HepG2 (cell line): ENCODE results near the gene UBE3A. TPM values are rescaled to one million over a fixed set of nuclear protein-coding genes. Genes with fewer than 3 reads are reported as not detected.

ENCODE experiments used
- BORCS8-MEF2B ChIP-seq: sonication (generic); formaldehyde crosslinking; IDR thresholded peaks from 2 replicates; pipeline ENCODE4 v1.8.0; 2022; ENCODE audit warnings: mild to moderate bottlenecking, missing genetic modification reagents
- ETV6 ChIP-seq: sonication (generic); formaldehyde crosslinking; conservative IDR thresholded peaks from 2 replicates; pipeline ENCODE4 v1.4.0; 2020; ENCODE audit warnings: missing genetic modification reagents
- JUN ChIP-seq: sonication (generic); formaldehyde crosslinking; IDR thresholded peaks from 2 replicates; pipeline ENCODE4 v1.4.0; 2020; ENCODE audit warnings: mild to moderate bottlenecking, missing genetic modification reagents
- KLF6 ChIP-seq: IDR thresholded peaks from 2 replicates; pipeline ENCODE4 v1.8.0; 2016; ENCODE audit warnings: missing biosample characterization, missing genetic modification reagents
- NFE2 ChIP-seq: sonication (generic); formaldehyde crosslinking; IDR thresholded peaks from 2 replicates; pipeline ENCODE4 v1.4.0; 2020; ENCODE audit warnings: missing genetic modification reagents
- NFIC ChIP-seq: IDR thresholded peaks from 2 replicates; pipeline ENCODE4 v1.6.1; 2012; ENCODE audit warnings: mild to moderate bottlenecking, low read length, inconsistent platforms
- SIX4 ChIP-seq: sonication (generic); formaldehyde crosslinking; IDR thresholded peaks from 2 replicates; pipeline ENCODE4 v1.4.0; 2020; ENCODE audit warnings: missing genetic modification reagents
- THYN1 ChIP-seq: sonication (generic); formaldehyde crosslinking; IDR thresholded peaks from 2 replicates; pipeline ENCODE4 v1.8.1; 2023; ENCODE audit warnings: low read depth, mild to moderate bottlenecking, moderate library complexity, missing genetic modification reagents, borderline replicate concordance
- ZNF766 ChIP-seq: sonication (generic); formaldehyde crosslinking; IDR thresholded peaks from 2 replicates; pipeline ENCODE4 v1.5.0; 2020; ENCODE audit warnings: missing genetic modification reagents, borderline replicate concordance
- ZNF775 ChIP-seq: sonication (generic); formaldehyde crosslinking; IDR thresholded peaks from 2 replicates; pipeline ENCODE4 v1.4.0; 2020; ENCODE audit warnings: missing genetic modification reagents, mild to moderate bottlenecking, moderate library complexity, borderline replicate concordance
- polyA plus RNA-seq, 8 experiments: library from polyadenylated mRNA; depleted of rRNA in 3 of 8; stranded (reverse) in 7 of 8; unstranded in 1 of 8; fragments of >200 nt; fragmentation: Illumina TruSeq in 4 of 8; extraction: Trizol in 4 of 8; gene quantifications; 2 replicates each; pipeline versions ENCODE4 v1.2.1 to v1.2.3, GENCODE V29; 2011 to 2016; ENCODE audit warnings: low read depth in 4 of 8, missing spikeins in 1 of 8, mixed read lengths in 1 of 8; ENCODE audit not compliant: insufficient read depth in 1 of 8
- total RNA-seq, 5 experiments: library from RNA; depleted of rRNA; stranded (reverse); fragments of >200 nt; fragmentation: Illumina TruSeq; extraction: Trizol; gene quantifications; 2 replicates each; pipeline ENCODE4 v1.2.3, GENCODE V29; 2016; ENCODE audit warnings: low read depth in 1 of 5
- TF ChIP-seq, protein P1 (sequence below): sonication (generic); formaldehyde crosslinking; IDR thresholded peaks from 2 replicates; pipeline ENCODE4; 2020; ENCODE audit warnings: missing genetic modification reagents, mild to moderate bottlenecking, borderline replicate concordance
- TF ChIP-seq, protein P2 (sequence below): sonication (generic); formaldehyde crosslinking; IDR thresholded peaks from 2 replicates; pipeline ENCODE4 v1.4.0; 2020; ENCODE audit warnings: mild to moderate bottlenecking, missing genetic modification reagents, borderline replicate concordance
- TF ChIP-seq, protein P3 (sequence below): sonication (generic); formaldehyde crosslinking; IDR thresholded peaks from 2 replicates; pipeline ENCODE4 v1.4.0; 2020; ENCODE audit warnings: mild to moderate bottlenecking, missing genetic modification reagents
- TF ChIP-seq, protein P4 (sequence below): sonication (generic); formaldehyde crosslinking; IDR thresholded peaks from 2 replicates; pipeline ENCODE4 v1.5.0; 2020; ENCODE audit warnings: mild to moderate bottlenecking, missing genetic modification reagents
- TF ChIP-seq, protein P5 (sequence below): sonication (generic); formaldehyde crosslinking; IDR thresholded peaks from 2 replicates; pipeline ENCODE4 v1.4.0; 2020; ENCODE audit warnings: mild to moderate bottlenecking, missing genetic modification reagents
- TF ChIP-seq, protein P6 (sequence below): sonication (generic); formaldehyde crosslinking; IDR thresholded peaks from 2 replicates; pipeline ENCODE4 v1.8.1; 2023; ENCODE audit warnings: missing genetic modification reagents, inconsistent platforms, borderline replicate concordance

UBE3A gene
- total and polyA plus RNA-seq, 2 of the 13 experiments (the other 11 are each of a cell fraction or from before 2014, with no cell fraction given) = 17.3 to 80.5 TPM

DNA sequence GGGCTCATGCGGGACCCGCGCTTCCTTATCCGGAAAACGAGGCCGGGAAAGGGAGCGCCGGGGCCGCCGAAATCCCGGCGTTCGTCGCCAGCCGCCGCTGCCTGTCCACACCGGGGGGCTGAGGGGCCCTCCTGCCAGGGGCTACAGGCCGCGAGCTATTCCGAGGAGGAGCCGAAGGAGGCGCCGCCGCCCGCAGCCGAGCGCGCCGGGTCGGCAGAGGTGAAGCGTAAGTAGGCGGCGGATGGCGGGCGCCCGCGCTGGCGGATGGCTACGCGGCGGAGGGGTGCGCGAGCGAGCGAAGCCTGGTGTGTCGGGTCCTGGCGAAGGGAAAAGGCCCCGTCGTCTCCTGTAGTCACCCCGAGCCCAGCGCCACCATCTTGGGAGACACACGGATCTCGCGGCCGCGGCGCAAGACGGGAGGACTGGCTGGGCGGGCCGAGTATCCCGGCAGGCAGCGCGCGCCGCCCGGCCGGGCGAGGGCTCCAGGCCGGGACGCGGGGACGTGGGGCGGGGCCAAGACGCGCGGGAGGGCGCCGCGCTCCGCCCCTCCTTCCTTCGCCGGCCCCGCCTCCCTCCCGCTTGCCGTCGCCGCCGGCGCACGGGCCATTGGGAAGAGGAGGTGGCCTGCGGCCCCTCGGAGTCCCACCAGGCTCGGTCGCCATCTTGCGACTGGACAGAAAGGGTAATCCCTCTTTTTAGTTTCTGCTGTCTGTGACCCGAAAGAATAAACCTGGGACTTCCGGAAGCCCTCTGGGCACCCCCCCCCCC, at the start of gene UBE3A (continued):
- TF ChIP-seq, protein P1, sequence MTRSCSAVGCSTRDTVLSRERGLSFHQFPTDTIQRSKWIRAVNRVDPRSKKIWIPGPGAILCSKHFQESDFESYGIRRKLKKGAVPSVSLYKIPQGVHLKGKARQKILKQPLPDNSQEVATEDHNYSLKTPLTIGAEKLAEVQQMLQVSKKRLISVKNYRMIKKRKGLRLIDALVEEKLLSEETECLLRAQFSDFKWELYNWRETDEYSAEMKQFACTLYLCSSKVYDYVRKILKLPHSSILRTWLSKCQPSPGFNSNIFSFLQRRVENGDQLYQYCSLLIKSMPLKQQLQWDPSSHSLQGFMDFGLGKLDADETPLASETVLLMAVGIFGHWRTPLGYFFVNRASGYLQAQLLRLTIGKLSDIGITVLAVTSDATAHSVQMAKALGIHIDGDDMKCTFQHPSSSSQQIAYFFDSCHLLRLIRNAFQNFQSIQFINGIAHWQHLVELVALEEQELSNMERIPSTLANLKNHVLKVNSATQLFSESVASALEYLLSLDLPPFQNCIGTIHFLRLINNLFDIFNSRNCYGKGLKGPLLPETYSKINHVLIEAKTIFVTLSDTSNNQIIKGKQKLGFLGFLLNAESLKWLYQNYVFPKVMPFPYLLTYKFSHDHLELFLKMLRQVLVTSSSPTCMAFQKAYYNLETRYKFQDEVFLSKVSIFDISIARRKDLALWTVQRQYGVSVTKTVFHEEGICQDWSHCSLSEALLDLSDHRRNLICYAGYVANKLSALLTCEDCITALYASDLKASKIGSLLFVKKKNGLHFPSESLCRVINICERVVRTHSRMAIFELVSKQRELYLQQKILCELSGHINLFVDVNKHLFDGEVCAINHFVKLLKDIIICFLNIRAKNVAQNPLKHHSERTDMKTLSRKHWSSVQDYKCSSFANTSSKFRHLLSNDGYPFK (CRISPR knock-in tag) = peak; percentile 53; the same call in 1 of the 2 replicates
- no peak for TF ChIP-seq KLF6
- no peak for TF ChIP-seq JUN (CRISPR knock-in tag)
- TF ChIP-seq ZNF775 = no peak
- TF ChIP-seq NFE2 (CRISPR knock-in tag) = no peak
- no peak for TF ChIP-seq BORCS8-MEF2B
- 0 out of 2 replicates have a peak, but pooled peaks have one; percentile 27 for TF ChIP-seq ETV6 (CRISPR knock-in tag)
- TF ChIP-seq ZNF766 (CRISPR knock-in tag) = no peak
- TF ChIP-seq, protein P2, sequence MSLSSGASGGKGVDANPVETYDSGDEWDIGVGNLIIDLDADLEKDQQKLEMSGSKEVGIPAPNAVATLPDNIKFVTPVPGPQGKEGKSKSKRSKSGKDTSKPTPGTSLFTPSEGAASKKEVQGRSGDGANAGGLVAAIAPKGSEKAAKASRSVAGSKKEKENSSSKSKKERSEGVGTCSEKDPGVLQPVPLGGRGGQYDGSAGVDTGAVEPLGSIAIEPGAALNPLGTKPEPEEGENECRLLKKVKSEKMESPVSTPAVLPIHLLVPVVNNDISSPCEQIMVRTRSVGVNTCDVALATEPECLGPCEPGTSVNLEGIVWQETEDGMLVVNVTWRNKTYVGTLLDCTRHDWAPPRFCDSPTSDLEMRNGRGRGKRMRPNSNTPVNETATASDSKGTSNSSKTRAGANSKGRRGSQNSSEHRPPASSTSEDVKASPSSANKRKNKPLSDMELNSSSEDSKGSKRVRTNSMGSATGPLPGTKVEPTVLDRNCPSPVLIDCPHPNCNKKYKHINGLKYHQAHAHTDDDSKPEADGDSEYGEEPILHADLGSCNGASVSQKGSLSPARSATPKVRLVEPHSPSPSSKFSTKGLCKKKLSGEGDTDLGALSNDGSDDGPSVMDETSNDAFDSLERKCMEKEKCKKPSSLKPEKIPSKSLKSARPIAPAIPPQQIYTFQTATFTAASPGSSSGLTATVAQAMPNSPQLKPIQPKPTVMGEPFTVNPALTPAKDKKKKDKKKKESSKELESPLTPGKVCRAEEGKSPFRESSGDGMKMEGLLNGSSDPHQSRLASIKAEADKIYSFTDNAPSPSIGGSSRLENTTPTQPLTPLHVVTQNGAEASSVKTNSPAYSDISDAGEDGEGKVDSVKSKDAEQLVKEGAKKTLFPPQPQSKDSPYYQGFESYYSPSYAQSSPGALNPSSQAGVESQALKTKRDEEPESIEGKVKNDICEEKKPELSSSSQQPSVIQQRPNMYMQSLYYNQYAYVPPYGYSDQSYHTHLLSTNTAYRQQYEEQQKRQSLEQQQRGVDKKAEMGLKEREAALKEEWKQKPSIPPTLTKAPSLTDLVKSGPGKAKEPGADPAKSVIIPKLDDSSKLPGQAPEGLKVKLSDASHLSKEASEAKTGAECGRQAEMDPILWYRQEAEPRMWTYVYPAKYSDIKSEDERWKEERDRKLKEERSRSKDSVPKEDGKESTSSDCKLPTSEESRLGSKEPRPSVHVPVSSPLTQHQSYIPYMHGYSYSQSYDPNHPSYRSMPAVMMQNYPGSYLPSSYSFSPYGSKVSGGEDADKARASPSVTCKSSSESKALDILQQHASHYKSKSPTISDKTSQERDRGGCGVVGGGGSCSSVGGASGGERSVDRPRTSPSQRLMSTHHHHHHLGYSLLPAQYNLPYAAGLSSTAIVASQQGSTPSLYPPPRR (CRISPR knock-in tag) = no peak
- TF ChIP-seq NFIC = no peak
- TF ChIP-seq, protein P3, sequence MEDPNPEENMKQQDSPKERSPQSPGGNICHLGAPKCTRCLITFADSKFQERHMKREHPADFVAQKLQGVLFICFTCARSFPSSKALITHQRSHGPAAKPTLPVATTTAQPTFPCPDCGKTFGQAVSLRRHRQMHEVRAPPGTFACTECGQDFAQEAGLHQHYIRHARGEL = no peak
- TF ChIP-seq, protein P4, sequence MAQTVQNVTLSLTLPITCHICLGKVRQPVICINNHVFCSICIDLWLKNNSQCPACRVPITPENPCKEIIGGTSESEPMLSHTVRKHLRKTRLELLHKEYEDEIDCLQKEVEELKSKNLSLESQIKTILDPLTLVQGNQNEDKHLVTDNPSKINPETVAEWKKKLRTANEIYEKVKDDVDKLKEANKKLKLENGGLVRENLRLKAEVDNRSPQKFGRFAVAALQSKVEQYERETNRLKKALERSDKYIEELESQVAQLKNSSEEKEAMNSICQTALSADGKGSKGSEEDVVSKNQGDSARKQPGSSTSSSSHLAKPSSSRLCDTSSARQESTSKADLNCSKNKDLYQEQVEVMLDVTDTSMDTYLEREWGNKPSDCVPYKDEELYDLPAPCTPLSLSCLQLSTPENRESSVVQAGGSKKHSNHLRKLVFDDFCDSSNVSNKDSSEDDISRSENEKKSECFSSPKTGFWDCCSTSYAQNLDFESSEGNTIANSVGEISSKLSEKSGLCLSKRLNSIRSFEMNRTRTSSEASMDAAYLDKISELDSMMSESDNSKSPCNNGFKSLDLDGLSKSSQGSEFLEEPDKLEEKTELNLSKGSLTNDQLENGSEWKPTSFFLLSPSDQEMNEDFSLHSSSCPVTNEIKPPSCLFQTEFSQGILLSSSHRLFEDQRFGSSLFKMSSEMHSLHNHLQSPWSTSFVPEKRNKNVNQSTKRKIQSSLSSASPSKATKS = no peak
- no peak for TF ChIP-seq SIX4 (CRISPR knock-in tag)
- TF ChIP-seq, protein P5, sequence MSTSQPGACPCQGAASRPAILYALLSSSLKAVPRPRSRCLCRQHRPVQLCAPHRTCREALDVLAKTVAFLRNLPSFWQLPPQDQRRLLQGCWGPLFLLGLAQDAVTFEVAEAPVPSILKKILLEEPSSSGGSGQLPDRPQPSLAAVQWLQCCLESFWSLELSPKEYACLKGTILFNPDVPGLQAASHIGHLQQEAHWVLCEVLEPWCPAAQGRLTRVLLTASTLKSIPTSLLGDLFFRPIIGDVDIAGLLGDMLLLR (CRISPR knock-in tag) = no peak
- TF ChIP-seq THYN1 (CRISPR knock-in tag) = no peak
- TF ChIP-seq, protein P6, sequence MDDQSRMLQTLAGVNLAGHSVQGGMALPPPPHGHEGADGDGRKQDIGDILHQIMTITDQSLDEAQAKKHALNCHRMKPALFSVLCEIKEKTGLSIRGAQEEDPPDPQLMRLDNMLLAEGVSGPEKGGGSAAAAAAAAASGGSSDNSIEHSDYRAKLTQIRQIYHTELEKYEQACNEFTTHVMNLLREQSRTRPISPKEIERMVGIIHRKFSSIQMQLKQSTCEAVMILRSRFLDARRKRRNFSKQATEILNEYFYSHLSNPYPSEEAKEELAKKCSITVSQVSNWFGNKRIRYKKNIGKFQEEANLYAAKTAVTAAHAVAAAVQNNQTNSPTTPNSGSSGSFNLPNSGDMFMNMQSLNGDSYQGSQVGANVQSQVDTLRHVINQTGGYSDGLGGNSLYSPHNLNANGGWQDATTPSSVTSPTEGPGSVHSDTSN (CRISPR knock-in tag) = no peak
